Stimulated activated CD4-positive, alpha-beta T cell treated with anti-CD3 and anti-CD28 coated beads, Interleukin-2, amount 100 ng/mL, for 4 hours (primary cell): ENCODE data around the gene SEMA4B.
A peak's percentile ranks its signal among the peaks of the same experiment; 100 is the strongest.
"Not testable (repeated sequence)": the region's sequence is repeated elsewhere in the genome, so short reads cannot be mapped to it uniquely, and the experiment has no call there.

ENCODE experiments used
- DNase-seq: peaks from one replicate; pipeline ENCODE4 v3.0.0-alpha.2; 2020; ENCODE audit warnings: low read depth

The SEMA4B gene

GRCh38 chr15:90227816-90228772 lies 27.0 kb downstream of the SEMA4B start:
- no peak for DNase-seq

GRCh38 chr15:90228960-90229359 lies 27.8 kb downstream of the SEMA4B start:
- DNase-seq: no peak

- DNase-seq: no peak
Observed at GRCh38 chr15:90230071-90230494, 29.0 kb downstream of the SEMA4B start.

GRCh38 chr15:90230610-90231009 lies 29.5 kb downstream of the SEMA4B start:
- DNase-seq: no peak

GRCh38 chr15:90231028-90232017 lies 30.2 kb downstream of the SEMA4B start:
- DNase-seq: peak; percentile 63

GRCh38 chr15:90232196-90232595 lies 31.1 kb downstream of the SEMA4B start:
- peak; percentile 13 for DNase-seq

- no peak for DNase-seq
Observed at GRCh38 chr15:90232941-90233386, 31.8 kb downstream of the SEMA4B start.

GRCh38 chr15:90233387-90234095 lies 32.4 kb downstream of the SEMA4B start, which contains the start of gene CIB1:
Gene CIB1 (minus strand): TSS chr15:90233941. CDS start chr15:90233885, 56 bp downstream.
- DNase-seq: peak; percentile 97

- no peak for DNase-seq
Observed at GRCh38 chr15:90234096-90234988, 33.2 kb downstream of the SEMA4B start, which contains the start of gene GDPGP1. Gene GDPGP1 (plus strand): TSS chr15:90234209. CDS start chr15:90240909, 6,700 bp downstream.

GRCh38 chr15:90239371-90239770 lies 38.2 kb downstream of the SEMA4B start:
- DNase-seq: no peak

- DNase-seq: no peak
Observed at GRCh38 chr15:90240856-90241255, 39.7 kb downstream of the SEMA4B start.

GRCh38 chr15:90241343-90242192 lies 40.4 kb downstream of the SEMA4B start:
- no peak for DNase-seq

GRCh38 chr15:90243943-90244639 lies 43.0 kb downstream of the SEMA4B start:
- DNase-seq: no peak

GRCh38 chr15:90248789-90249202 lies 47.7 kb downstream of the SEMA4B start:
- no peak for DNase-seq

- peak; percentile 65 for DNase-seq
Observed at GRCh38 chr15:90249203-90249863, 48.2 kb downstream of the SEMA4B start, which contains the start of gene TTLL13. Gene TTLL13 (plus strand): TSS chr15:90249556. CDS start chr15:90250631, 1,075 bp downstream.

- no peak for DNase-seq
Observed at GRCh38 chr15:90257776-90258175, 56.6 kb downstream of the SEMA4B start.

GRCh38 chr15:90259524-90259923 lies 58.4 kb downstream of the SEMA4B start:
- DNase-seq: no peak

GRCh38 chr15:90260731-90261130 lies 59.6 kb downstream of the SEMA4B start:
- DNase-seq: not testable (repeated sequence)
